Activated T-cell treated with anti-CD3 and anti-CD28 coated beads, Interleukin-2, amount 50 U/mL, for 72 hours (primary cell): ENCODE measurements around the gene ZNF681. TPM values are rescaled to one million over a fixed set of nuclear protein-coding genes. Genes with fewer than 3 reads are reported as not detected.
"Not testable (repeated sequence)": the region's sequence is repeated elsewhere in the genome, so short reads cannot be mapped to it uniquely, and the experiment has no call there.

Source experiments
- ATAC-seq, 2 donors: fragments of 150-1000 bp; cut with Tn5 transposase; replicated peaks in 1 of 2; 2 replicates each; pipeline ENCODE4 v1.10.0; 2021; ENCODE audit warnings: moderate library complexity in 2 of 2, mild to moderate bottlenecking in 1 of 2
- DNase-seq, 2 donors: peaks; one replicate each; pipeline ENCODE4 v3.0.0; 2021 to 2022; ENCODE audit warnings: mixed read lengths in 1 of 2
- H3K27ac Mint-ChIP-seq: one replicate; pipeline ENCODE4 v1.8.0; 2022; ENCODE audit warnings: mild to moderate bottlenecking, moderate library complexity, mixed read lengths
- H3K27me3 Mint-ChIP-seq: one replicate; pipeline ENCODE4 v1.8.0; 2022; ENCODE audit warnings: low read depth, mixed read lengths
- H3K36me3 Mint-ChIP-seq, 2 donors: one replicate each; pipeline ENCODE4 v1.8.0; 2022; ENCODE audit warnings: mixed read lengths in 2 of 2, mild to moderate bottlenecking in 1 of 2; ENCODE audit not compliant: insufficient read depth in 2 of 2
- H3K4me1 Mint-ChIP-seq: one replicate; pipeline ENCODE4 v1.8.0; 2022; ENCODE audit warnings: low read depth, mixed read lengths
- H3K4me3 Mint-ChIP-seq, 2 donors: one replicate each; pipeline ENCODE4 v1.8.0; 2022; ENCODE audit warnings: mild to moderate bottlenecking in 2 of 2, mixed read lengths in 2 of 2, moderate library complexity in 2 of 2
- H3K9me3 Mint-ChIP-seq, 2 donors: one replicate each; pipeline ENCODE4 v1.8.0; 2022; ENCODE audit warnings: mixed read lengths in 2 of 2
- total RNA-seq, 2 donors: library from RNA; stranded (reverse); gene quantifications; one replicate each; pipeline ENCODE4 v1.2.3, GENCODE V29; 2022

Gene ZNF681
- total RNA-seq, 2 donors from 2014 or later, result 4.7 to 7.0 TPM

DNA sequence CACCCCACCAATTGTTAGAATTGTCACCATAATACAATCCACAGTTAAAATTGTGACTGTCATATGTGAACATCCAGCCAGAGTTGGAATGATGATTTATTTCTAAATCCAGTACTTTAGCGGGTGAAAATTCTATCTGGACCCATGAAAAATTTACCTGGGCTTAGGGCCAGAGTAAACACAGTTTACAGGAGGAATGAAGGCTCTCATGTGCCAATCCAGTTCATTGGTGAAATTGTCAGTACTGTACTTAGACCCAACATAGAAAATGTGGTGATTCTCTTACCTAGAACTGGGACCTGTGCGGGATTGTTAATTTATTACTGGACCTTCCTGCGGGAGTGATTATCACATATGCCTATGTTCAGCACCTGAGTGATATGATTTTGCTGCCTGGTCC, 27.3 kb upstream of the ZNF681 start:
- peaks cover 17 to 18% of the 10 kb centered on the region in 2 donors for H3K36me3 Mint-ChIP-seq
- no peak for DNase-seq
- H3K4me1 Mint-ChIP-seq, result peaks cover 25% of the 10 kb centered on the region
- H3K27ac Mint-ChIP-seq, result no peak overlapping the region
- H3K27me3 Mint-ChIP-seq, result no peaks in the 10 kb centered on the region
- H3K9me3 Mint-ChIP-seq, result peaks cover 1 to 12% of the 10 kb centered on the region in 2 donors
- H3K4me3 Mint-ChIP-seq, result no peak overlapping the region
- ATAC-seq, result no peak

DNA sequence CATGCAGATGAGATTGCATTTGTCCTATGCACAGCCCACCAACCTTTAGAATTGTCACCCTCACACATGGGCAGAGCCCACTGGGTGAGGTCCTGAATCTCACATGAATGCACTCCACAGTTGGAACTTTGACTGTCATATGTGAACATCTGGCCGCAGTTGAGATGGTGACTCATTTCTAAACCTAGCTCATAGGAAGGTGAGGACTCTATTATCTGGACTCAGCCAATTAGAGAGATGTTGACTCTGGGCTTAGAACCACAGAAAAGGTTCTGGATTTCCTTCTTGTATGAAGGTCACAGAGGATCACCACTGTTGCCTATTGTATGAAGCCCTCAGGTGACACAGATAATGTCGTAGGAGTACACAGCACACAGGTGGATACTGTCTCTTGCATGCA, 25.6 kb upstream of the ZNF681 start:
- peaks cover 26 to 28% of the 10 kb centered on the region in 2 donors for H3K36me3 Mint-ChIP-seq
- ATAC-seq, result peak in 1 of 2 donors; percentile 5
- H3K9me3 Mint-ChIP-seq, result peaks cover 2 to 12% of the 10 kb centered on the region in 2 donors

DNA sequence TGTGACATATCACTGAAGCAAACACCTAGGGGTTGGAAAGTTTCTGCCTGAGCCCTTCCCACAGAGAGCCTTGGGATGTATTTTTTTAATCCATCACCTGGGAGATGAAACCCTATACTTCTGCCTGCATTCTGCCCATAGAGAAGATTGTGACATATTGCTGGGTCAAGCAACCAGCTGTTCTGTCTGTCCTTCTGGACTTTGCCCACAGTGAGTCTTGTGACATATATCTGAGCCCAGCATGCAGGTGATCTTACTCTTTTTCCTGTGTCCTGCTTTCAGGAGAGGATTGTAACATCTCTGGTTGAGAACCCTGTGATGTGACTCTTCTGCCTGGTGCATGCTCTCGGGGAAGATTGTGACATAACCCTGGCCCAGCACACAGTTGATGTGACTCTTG, 24.9 kb upstream of the ZNF681 start:
- peaks cover 28 to 34% of the 10 kb centered on the region in 2 donors for H3K36me3 Mint-ChIP-seq
- no peak for DNase-seq
- peaks cover 23% of the 10 kb centered on the region for H3K4me1 Mint-ChIP-seq
- H3K9me3 Mint-ChIP-seq, result peaks cover 2 to 12% of the 10 kb centered on the region in 2 donors
- H3K27me3 Mint-ChIP-seq, result no peaks in the 10 kb centered on the region
- no peak overlapping the region for H3K4me3 Mint-ChIP-seq
- H3K27ac Mint-ChIP-seq, result no peak overlapping the region
- peak; percentile 33 to 42 for ATAC-seq

More for the DNA sequence above, 25.6 kb upstream of the ZNF681 start:
- no peak overlapping the region for H3K4me3 Mint-ChIP-seq
- no peak overlapping the region for H3K27ac Mint-ChIP-seq
- peaks cover 25% of the 10 kb centered on the region for H3K4me1 Mint-ChIP-seq
- no peak for DNase-seq
- no peaks in the 10 kb centered on the region for H3K27me3 Mint-ChIP-seq

DNA sequence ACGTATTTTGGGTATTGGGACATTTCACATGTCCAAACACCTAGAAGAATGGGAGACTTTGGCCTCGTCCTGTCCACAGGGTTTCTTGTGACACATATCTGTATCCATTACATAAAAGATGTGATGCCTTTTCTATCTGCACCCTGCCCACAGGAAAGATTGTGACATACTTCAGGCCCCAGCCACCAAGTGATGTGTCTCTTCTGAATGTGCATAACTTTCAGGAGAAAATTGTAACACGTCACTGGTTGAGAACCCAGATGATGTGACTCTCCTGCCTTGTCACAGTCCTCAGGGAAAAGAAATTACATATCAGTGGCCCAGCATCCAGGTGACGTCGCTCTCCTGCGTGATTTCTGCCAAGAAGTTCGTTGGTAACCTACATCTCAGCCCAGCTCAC, 21.0 kb upstream of the ZNF681 start:
- H3K36me3 Mint-ChIP-seq, result peaks cover 30 to 37% of the 10 kb centered on the region in 2 donors
- peaks cover 8 to 15% of the 10 kb centered on the region in 2 donors for H3K9me3 Mint-ChIP-seq
- H3K27ac Mint-ChIP-seq, result peak overlapping the region; percentile 42
- peaks cover 24% of the 10 kb centered on the region for H3K4me1 Mint-ChIP-seq
- H3K27me3 Mint-ChIP-seq, result no peaks in the 10 kb centered on the region
- DNase-seq (no peak), ATAC-seq (no peak)
- no peak overlapping the region for H3K4me3 Mint-ChIP-seq

DNA sequence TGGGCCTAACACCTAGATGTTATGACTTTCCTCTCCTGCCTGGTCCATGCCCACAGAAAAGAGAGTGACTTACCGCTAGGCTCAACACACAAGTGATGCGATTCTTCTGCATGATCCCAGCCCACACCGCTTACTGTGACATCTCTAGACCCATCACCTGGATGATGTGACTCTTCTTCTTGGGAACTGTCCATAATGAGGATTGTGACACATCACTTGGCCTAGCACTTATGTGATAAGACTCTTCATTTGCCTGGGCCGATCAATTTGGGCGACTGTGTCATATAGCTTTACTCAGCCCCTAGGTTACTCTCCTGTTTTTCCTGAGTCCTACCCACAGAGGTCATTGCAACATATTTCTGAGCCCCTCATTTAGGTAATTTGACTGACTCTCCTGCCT, 19.9 kb upstream of the ZNF681 start:
- Mint-ChIP-seq H3K27ac (no peak overlapping the region), H3K4me3 (no peak overlapping the region), H3K36me3 (peaks cover 32 to 41% of the 10 kb centered on the region in 2 donors), H3K27me3 (no peaks in the 10 kb centered on the region), H3K4me1 (peaks cover 14% of the 10 kb centered on the region), H3K9me3 (peaks cover 8 to 15% of the 10 kb centered on the region in 2 donors)
- ATAC-seq (no peak), DNase-seq (no peak)

DNA sequence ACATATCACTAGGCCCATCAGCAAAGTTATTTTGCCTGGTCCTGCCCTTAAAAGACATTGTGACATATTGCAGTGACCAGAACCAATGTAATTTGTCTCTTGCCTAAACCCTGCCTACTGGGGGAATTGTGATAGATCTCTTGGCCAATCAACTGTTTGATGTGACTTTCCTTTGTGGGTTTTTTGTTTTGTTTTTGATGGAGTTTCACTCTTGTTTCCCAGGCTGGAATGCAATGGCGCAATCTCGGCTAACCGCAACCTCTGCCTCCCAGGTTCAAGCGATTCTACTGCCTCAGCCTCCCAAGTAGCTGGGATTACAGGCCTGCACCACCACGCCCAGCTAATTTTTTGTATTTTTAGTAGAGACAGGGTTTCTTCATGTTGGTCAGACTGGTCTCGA, 19.3 kb upstream of the ZNF681 start:
- not testable (repeated sequence) for DNase-seq, H3K4me3 Mint-ChIP-seq, ATAC-seq, H3K27me3 Mint-ChIP-seq, H3K27ac Mint-ChIP-seq, H3K4me1 Mint-ChIP-seq
- Mint-ChIP-seq H3K36me3 (peaks cover 33 to 41% of the 10 kb centered on the region in 2 donors), H3K9me3 (peaks cover 8 to 15% of the 10 kb centered on the region in 2 donors)

DNA sequence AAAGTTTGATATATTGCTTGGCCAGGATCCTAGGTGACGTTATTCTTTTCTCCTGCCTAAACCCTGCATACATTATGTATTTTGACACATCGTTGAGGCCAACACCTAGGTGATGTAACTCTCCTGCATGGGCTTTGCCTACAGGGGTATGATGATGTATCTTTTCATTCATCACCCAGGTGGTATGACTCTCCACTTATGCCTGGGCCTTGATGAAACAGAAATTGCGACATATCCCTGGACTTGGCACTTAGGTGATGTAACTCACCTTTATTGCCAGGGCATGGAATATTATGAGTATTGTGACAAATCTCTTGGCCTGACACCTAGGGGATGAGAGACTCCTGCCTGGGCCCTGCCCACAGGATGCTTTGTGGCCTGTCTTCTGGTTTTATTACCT, 18.5 kb upstream of the ZNF681 start:
- H3K9me3 Mint-ChIP-seq, result peaks cover 7 to 9% of the 10 kb centered on the region in 2 donors
- no peak overlapping the region for H3K4me3 Mint-ChIP-seq
- H3K4me1 Mint-ChIP-seq, result peaks cover 15% of the 10 kb centered on the region
- H3K27ac Mint-ChIP-seq, result peak overlapping the region; percentile 51
- ATAC-seq (peak; percentile 71), DNase-seq (peak in 1 of 2 donors; percentile 20)
- peaks cover 31 to 39% of the 10 kb centered on the region in 2 donors for H3K36me3 Mint-ChIP-seq
- H3K27me3 Mint-ChIP-seq, result no peaks in the 10 kb centered on the region

DNA sequence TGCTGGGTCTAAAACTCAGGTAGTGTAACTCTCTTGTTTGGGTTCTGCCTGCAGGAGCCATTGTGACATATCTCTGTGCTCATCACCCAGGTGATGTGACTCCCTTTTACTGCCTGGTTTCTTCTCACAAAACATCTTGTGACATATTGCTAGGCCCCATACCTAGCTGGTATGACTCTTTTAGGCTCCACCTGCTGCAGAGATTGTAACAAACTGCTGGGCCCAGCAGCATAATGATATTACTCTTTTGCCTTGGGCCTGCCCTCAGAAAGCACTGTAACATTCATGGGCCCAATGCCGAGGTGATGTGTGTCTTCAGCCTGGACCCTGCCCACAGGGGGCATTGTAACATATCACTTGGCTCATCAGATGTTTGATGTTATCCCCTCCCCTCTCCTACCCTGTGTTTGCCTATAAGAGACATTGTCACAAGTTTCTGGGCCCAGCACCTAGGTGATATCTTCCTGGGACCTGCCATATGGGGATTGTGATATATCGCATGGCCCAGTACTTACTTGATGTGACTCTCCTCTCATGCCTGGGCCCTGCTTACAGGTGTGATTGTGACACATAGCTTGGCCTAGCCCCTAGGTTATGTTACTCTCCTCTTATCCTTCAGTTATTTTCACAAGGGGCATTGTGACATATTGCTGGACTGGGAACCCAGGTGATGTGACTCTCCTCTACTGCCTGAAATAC, 18.0 kb upstream of the ZNF681 start:
- DNase-seq, result no peak
- no peak for ATAC-seq
- H3K36me3 Mint-ChIP-seq, result peaks cover 32 to 43% of the 10 kb centered on the region in 2 donors
- H3K27ac Mint-ChIP-seq, result peak overlapping the region; percentile 51
- H3K9me3 Mint-ChIP-seq, result peaks cover 7 to 9% of the 10 kb centered on the region in 2 donors
- H3K4me3 Mint-ChIP-seq, result no peak overlapping the region
- peaks cover 21% of the 10 kb centered on the region for H3K4me1 Mint-ChIP-seq
- H3K27me3 Mint-ChIP-seq, result no peaks in the 10 kb centered on the region

DNA sequence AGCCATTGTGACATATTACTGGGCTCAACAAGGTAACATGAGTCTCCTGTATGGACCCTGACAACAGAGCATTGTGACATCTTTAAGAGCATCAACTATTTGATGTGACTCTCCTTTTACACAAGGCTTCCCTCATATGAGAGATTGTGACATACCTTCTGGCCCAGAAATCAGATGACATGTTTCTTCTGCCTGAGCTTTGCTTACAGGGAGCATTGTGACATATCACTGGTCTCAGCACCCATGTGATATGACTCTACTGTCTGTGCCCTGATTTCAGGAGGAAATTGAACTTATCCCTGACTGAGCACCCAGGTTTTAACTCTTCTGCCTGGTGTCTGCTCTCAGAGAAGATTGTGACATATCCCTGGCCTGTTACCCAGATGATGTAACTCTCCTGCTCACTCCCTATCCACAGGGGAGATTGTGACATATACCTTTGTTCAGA, 15.9 kb upstream of the ZNF681 start:
- Mint-ChIP-seq H3K27ac (peak overlapping the region; percentile 20), H3K36me3 (peaks cover 35 to 40% of the 10 kb centered on the region in 2 donors), H3K27me3 (no peaks in the 10 kb centered on the region), H3K9me3 (peaks cover 7 to 15% of the 10 kb centered on the region in 2 donors), H3K4me3 (no peak overlapping the region), H3K4me1 (peaks cover 38% of the 10 kb centered on the region)
- ATAC-seq (no peak), DNase-seq (no peak)

DNA sequence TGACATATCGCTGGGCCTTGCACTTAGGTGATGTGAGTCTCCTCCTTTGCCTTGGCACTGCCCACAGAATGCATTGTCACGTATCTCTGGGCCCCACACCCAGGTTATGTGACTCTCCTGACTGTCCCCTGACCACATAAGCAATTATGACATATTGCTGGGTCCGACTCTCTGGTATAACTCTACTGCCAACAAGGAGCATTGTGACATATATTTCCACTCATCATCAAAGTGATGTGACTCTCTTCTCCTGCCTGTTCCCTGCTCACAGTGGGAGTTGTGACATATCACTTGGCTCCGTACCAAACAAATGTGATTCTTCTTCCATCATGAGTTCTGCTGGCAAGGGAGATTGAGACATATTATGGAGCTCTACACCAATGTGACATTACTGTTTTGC, 15.4 kb upstream of the ZNF681 start:
- Mint-ChIP-seq H3K36me3 (peaks cover 32 to 36% of the 10 kb centered on the region in 2 donors), H3K9me3 (peaks cover 7 to 15% of the 10 kb centered on the region in 2 donors), H3K4me3 (no peak overlapping the region), H3K4me1 (peaks cover 38% of the 10 kb centered on the region), H3K27ac (peak overlapping the region; percentile 20), H3K27me3 (no peaks in the 10 kb centered on the region)
- DNase-seq (no peak), ATAC-seq (no peak)

DNA sequence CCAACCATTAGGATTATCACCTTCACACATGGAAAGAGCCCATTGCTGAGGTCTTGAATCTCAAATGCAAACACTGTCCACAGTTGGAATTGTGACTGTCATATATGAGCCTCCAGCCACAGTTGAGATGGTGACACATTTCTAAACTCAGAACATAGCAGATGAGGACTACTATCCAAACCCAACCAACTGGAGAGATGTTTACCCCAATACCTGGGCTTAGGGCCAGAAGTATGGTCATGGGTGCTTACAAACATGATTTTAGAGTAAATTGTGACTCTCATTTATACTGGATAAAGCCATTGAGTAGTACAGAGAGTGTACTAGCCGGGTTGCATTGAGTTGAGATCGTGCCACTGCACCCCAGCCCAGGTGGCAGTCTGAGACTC, 14.0 kb upstream of the ZNF681 start:
- no peak for DNase-seq
- ATAC-seq, result no peak
- peaks cover 6 to 9% of the 10 kb centered on the region in 2 donors for H3K9me3 Mint-ChIP-seq
- peak overlapping the region; percentile 62 for H3K27ac Mint-ChIP-seq
- H3K27me3 Mint-ChIP-seq, result no peaks in the 10 kb centered on the region
- H3K36me3 Mint-ChIP-seq, result peaks cover 25 to 29% of the 10 kb centered on the region in 2 donors
- peak overlapping the region in 1 of 2 donors; percentile 50 for H3K4me3 Mint-ChIP-seq
- H3K4me1 Mint-ChIP-seq, result peaks cover 37% of the 10 kb centered on the region

DNA sequence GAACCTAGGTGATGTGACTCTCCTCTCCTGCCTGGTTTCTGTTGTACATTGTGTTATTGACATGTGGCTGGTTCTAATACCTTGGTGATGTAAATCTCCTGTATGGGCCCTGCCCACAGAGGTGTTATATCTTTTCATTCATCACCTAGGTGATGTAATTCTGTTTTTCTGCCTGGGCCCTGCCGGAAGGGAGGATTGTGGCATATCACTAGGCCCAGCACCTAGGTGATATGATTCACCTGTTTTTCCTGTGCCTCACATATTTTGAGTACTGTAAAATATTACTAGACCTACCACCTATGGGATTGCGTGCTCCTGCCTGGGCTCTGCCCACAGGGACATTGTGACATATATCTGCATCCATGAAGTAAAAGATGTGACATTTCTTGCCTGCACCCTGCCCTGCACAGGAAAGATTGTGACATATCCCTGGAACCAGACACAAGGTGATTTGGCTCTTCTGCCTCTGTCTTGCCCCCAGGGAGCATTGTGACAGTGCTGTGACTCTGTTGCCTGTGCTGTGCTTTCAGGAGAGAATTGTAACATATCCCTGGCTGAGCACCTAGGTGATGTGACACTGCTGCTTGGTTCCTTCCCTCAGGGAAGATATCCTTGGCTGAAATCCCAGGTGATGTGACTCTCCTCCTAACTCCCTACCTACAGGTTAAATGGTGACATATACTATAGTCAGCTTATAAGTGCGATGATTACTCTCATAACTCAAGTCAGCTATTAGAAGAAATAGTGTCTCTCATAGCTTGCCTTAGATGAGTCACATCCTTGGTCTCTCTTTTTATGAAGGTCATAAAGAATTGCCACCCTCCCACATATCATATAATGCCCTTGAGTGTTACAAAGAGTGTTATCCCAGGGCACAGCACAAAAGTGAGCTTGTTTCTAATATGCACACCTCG, 13.3 kb upstream of the ZNF681 start:
- ATAC-seq, result peak; percentile 42 to 49
- H3K9me3 Mint-ChIP-seq, result peaks cover 4 to 7% of the 10 kb centered on the region in 2 donors
- H3K27me3 Mint-ChIP-seq, result no peaks in the 10 kb centered on the region
- peaks cover 31% of the 10 kb centered on the region for H3K4me1 Mint-ChIP-seq
- DNase-seq, result peak in 1 of 2 donors; percentile 38
- peaks cover 23 to 25% of the 10 kb centered on the region in 2 donors for H3K36me3 Mint-ChIP-seq
- peak overlapping the region; percentile 29 to 50 for H3K4me3 Mint-ChIP-seq
- peak overlapping the region; percentile 62 for H3K27ac Mint-ChIP-seq

DNA sequence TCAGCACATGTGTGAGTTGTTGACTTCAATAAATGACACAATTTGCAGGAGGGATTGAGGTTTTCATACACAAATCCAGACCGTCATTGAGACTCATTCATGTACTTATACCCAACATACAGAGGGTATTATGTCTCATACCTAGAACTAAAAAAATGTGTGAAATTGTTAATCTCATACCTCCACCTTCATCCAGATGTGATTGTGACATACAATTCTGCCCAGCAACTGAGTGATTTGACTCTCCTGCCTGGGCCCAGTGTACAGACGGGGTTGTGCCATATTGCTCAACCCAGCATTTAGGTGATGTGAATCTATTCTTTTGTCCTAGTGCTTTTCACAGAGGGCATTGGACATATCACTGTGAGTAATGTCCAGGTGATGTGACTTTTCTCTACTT, 12.6 kb upstream of the ZNF681 start:
- Mint-ChIP-seq H3K4me1 (peaks cover 29% of the 10 kb centered on the region), H3K36me3 (peaks cover 20 to 24% of the 10 kb centered on the region in 2 donors), H3K27ac (peak overlapping the region; percentile 64), H3K27me3 (no peaks in the 10 kb centered on the region), H3K9me3 (peaks cover 2 to 6% of the 10 kb centered on the region in 2 donors), H3K4me3 (peak overlapping the region; percentile 29 to 68)
- DNase-seq (peak; percentile 58 to 64), ATAC-seq (peak; percentile 80 to 82)
